Body of pancreas (tissue), 4 donors: ENCODE results near the gene KIF6. TPM values are rescaled to one million over a fixed set of nuclear protein-coding genes. Genes with fewer than 3 reads are reported as not detected.

ENCODE experiments used
- ATAC-seq: fragments of 150-250 bp; one replicate; pipeline ENCODE4 v1.9.1; 2016
- DNase-seq, 4 donors: peaks; one replicate each; pipeline ENCODE4 v3.0.0-alpha.2; 2019
- H3K27ac ChIP-seq, 4 donors: fragments of 200-600 bp; sonication (generic); 1 replicate in 3 of 4; 2 replicates in 1 of 4; pipeline versions ENCODE4 v1.5.1 to v1.6.1; 2016 to 2019; ENCODE audit warnings: mild to moderate bottlenecking in 1 of 4, mixed read lengths in 1 of 4, moderate library complexity in 1 of 4
- H3K27me3 ChIP-seq, 2 donors: fragments of 200-600 bp; sonication (generic); one replicate each; pipeline ENCODE4 v1.6.0; 2016; ENCODE audit warnings: mild to moderate bottlenecking in 1 of 2
- H3K36me3 ChIP-seq, 2 donors: fragments of 200-600 bp; sonication (generic); replicated peaks in 1 of 2; 2 replicates each; pipeline ENCODE4 v1.5.1; 2016; ENCODE audit warnings: low read depth in 2 of 2; ENCODE audit not compliant: insufficient read depth in 1 of 2
- H3K4me1 ChIP-seq: fragments of 200-600 bp; sonication (generic); one replicate; pipeline ENCODE4 v1.6.0; 2016
- H3K4me3 ChIP-seq, 2 donors: fragments of 200-600 bp; sonication (generic); 1 replicate in 1 of 2; 2 replicates in 1 of 2; pipeline ENCODE4 v1.5.1; 2016 to 2019
- H3K9me3 ChIP-seq, 3 donors: fragments of 200-600 bp; sonication (generic); 1 replicate in 2 of 3; 2 replicates in 1 of 3; pipeline ENCODE4 v1.5.1; 2016
- POLR2A ChIP-seq, 3 donors: fragments of 450-650 bp; IDR thresholded peaks; one replicate each; pipeline ENCODE4 v1.6.1; 2016; ENCODE audit warnings: antibody characterized with exemption in 3 of 3, mild to moderate bottlenecking in 2 of 3
- WGBS, 2 donors: methylation state at CpG; one replicate each; pipeline ENCODE4 v1.1.5; 2017; 5-methylcytosine and 5-hydroxymethylcytosine counted together
- intact Hi-C: fragments of 100-400 bp; cut with DNase I; formaldehyde crosslinking; loops from one replicate; pipeline ENCODE4 v1.15.1; 2023
- total RNA-seq, 2 donors: library from RNA; depleted of rRNA; stranded (reverse); fragments of >200 nt; gene quantifications; one replicate each; pipeline ENCODE4 v1.1.0, GENCODE V29; 2016
- TF ChIP-seq, protein P1 (sequence below), 7 experiments: fragments of 450-650 bp in 4 of 7; fragments of 200-600 bp in 3 of 7; sonication (generic) in 3 of 7; IDR thresholded peaks; one replicate each; pipeline ENCODE4 v1.5.1; 2016 to 2019; ENCODE audit warnings: antibody characterized with exemption in 7 of 7

KIF6 gene
- total RNA-seq, 2 donors from 2014 or later = not detected

- ATAC-seq (no peak), DNase-seq (no peak)
- Histone ChIP-seq H3K4me1 (no peaks in the 10 kb centered on the region), H3K36me3 (no peaks in the 10 kb centered on the region), H3K27me3 (no peaks in the 10 kb centered on the region), H3K9me3 (no peaks in the 10 kb centered on the region), H3K4me3 (no peak overlapping the region), H3K27ac (no peak overlapping the region)
- TF ChIP-seq, protein P1, sequence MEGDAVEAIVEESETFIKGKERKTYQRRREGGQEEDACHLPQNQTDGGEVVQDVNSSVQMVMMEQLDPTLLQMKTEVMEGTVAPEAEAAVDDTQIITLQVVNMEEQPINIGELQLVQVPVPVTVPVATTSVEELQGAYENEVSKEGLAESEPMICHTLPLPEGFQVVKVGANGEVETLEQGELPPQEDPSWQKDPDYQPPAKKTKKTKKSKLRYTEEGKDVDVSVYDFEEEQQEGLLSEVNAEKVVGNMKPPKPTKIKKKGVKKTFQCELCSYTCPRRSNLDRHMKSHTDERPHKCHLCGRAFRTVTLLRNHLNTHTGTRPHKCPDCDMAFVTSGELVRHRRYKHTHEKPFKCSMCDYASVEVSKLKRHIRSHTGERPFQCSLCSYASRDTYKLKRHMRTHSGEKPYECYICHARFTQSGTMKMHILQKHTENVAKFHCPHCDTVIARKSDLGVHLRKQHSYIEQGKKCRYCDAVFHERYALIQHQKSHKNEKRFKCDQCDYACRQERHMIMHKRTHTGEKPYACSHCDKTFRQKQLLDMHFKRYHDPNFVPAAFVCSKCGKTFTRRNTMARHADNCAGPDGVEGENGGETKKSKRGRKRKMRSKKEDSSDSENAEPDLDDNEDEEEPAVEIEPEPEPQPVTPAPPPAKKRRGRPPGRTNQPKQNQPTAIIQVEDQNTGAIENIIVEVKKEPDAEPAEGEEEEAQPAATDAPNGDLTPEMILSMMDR (IDR thresholded peaks at IDR 0.05) = no peak
- TF ChIP-seq POLR2A (IDR thresholded peaks at IDR 0.05) = no peak
- intact Hi-C loops = loop anchor here (2.0 to 10.0 kb wide), 2 partner anchors 135 to 307 kb away; no protein-coding TSS in a partner anchor
- WGBS, 2 donors = 86 to 88% methylated on average over 2 of the region's 2 CpGs
Measured at GRCh38 chr6:39302011-39302410, 423.2 kb downstream of the KIF6 start.

DNA sequence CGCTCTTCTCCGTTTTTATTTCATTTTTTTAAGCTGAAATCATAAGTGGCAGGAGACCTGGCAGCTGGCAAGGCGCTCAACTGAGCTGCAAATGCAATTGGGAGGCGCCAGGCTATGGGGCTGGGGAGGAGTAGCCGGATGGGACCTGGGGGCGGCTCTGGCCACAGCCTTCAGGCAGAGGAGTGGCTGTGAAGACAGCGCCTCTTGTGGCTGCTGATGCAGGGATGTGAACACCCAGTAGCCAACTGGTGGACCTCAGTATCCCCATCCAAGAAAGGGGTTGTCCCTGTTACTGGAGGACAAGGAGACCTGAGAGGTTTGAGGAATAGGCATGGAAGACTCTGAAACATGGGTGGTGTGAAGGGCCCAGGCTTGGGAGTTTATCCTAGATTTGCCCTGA is 423.6 kb downstream of the KIF6 start:
- H3K4me1 ChIP-seq = no peaks in the 10 kb centered on the region
- H3K4me3 ChIP-seq = no peak overlapping the region
- no peaks in the 10 kb centered on the region for H3K27me3 ChIP-seq
- no peak overlapping the region for H3K27ac ChIP-seq
- WGBS, 2 donors = 68 to 76% methylated on average over 7 of the region's 7 CpGs
- DNase-seq (peak in 1 of 4 donors; percentile 18), ATAC-seq (no peak)
- H3K36me3 ChIP-seq = no peaks in the 10 kb centered on the region
- H3K9me3 ChIP-seq = no peaks in the 10 kb centered on the region
- TF ChIP-seq, protein P1 (IDR thresholded peaks at IDR 0.05) = peak in 1 of 7 experiments; percentile 5
- no peak for TF ChIP-seq POLR2A (IDR thresholded peaks at IDR 0.05)
- intact Hi-C loops = loop anchor here (2.0 to 10.0 kb wide), 2 partner anchors 135 to 307 kb away; no protein-coding TSS in a partner anchor

GRCh38 chr6:39300739-39301138 is 424.5 kb downstream of the KIF6 start:
- no peak for DNase-seq
- WGBS, 2 donors = 81 to 82% methylated on average over 6 of the region's 6 CpGs
- TF ChIP-seq, protein P1 (IDR thresholded peaks at IDR 0.05) = no peak
- TF ChIP-seq POLR2A (IDR thresholded peaks at IDR 0.05) = no peak

DNA sequence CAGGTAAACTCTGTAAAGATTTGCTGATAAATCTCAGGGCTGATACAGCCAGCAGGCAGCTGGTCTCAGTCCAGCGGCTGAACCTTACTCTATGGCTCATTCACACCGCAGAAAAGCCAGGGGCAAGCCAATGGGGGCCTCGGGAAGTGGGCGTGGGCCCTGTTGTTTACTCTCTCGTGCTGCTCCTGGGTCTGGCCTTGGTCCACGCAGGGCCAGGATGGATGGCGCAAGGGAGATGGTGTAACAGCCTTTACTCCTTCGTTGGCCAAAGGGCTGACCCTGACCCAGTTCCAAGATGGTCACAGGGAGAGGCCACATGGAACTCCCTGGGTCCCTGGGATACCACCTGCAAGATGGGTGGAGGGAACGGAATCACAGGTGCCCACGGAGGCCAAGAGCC is 427.1 kb downstream of the KIF6 start:
- intact Hi-C loops = no loop called here
- Histone ChIP-seq H3K36me3 (no peaks in the 10 kb centered on the region), H3K27ac (no peak overlapping the region), H3K9me3 (no peaks in the 10 kb centered on the region), H3K4me1 (no peaks in the 10 kb centered on the region), H3K4me3 (no peak overlapping the region), H3K27me3 (no peaks in the 10 kb centered on the region)
- 51 to 54% methylated on average over 5 to 9 of the region's 10 CpGs for WGBS, 2 donors
- ATAC-seq = no peak
- no peak for DNase-seq
- no peak for TF ChIP-seq POLR2A (IDR thresholded peaks at IDR 0.05)
- TF ChIP-seq, protein P1 (IDR thresholded peaks at IDR 0.05) = no peak

More at GRCh38 chr6:39300739-39301138, 424.5 kb downstream of the KIF6 start:
- H3K4me1 ChIP-seq = no peaks in the 10 kb centered on the region
- H3K27me3 ChIP-seq = no peaks in the 10 kb centered on the region
- H3K4me3 ChIP-seq = no peak overlapping the region
- intact Hi-C loops = loop anchor here (10.0 kb wide), 1 partner anchor 306 kb away; no protein-coding TSS in a partner anchor
- ATAC-seq = no peak
- no peaks in the 10 kb centered on the region for H3K36me3 ChIP-seq
- no peaks in the 10 kb centered on the region for H3K9me3 ChIP-seq
- H3K27ac ChIP-seq = no peak overlapping the region
